Osteoblast (primary cell): ENCODE results near the gene FOXL3. TPM values are rescaled to one million over a fixed set of nuclear protein-coding genes. Genes with fewer than 3 reads are reported as not detected.

Source experiments
- DNase-seq: peaks from one replicate; pipeline ENCODE4 v3.0.0; 2011; ENCODE audit warnings: low spot score, mixed read lengths; ENCODE audit not compliant: insufficient read length; ENCODE audit errors: missing footprints
- H2AFZ ChIP-seq: 2 replicates; pipeline ENCODE4 v1.6.0; 2011; ENCODE audit warnings: mild to moderate bottlenecking, low read length
- H3K27ac ChIP-seq: 2 replicates; pipeline ENCODE4 v1.5.1; 2011; ENCODE audit warnings: mild to moderate bottlenecking, low read depth, low read length, moderate library complexity
- H3K27me3 ChIP-seq: 2 replicates; pipeline ENCODE4 v1.6.0; 2012; ENCODE audit warnings: mild to moderate bottlenecking, control low read depth, inconsistent platforms, low read length, moderate library complexity; ENCODE audit not compliant: insufficient read depth
- H3K36me3 ChIP-seq: 2 replicates; pipeline ENCODE4 v1.5.1; 2011; ENCODE audit warnings: mild to moderate bottlenecking, low read length, control low read depth, moderate library complexity; ENCODE audit not compliant: insufficient read depth
- H3K4me1 ChIP-seq: 2 replicates; pipeline ENCODE4 v1.5.1; 2011; ENCODE audit warnings: mild to moderate bottlenecking, low read length, control low read depth, moderate library complexity; ENCODE audit not compliant: insufficient read depth
- H3K4me2 ChIP-seq: 2 replicates; pipeline ENCODE4 v1.6.0; 2011; ENCODE audit warnings: mild to moderate bottlenecking, low read length; ENCODE audit not compliant: insufficient read depth
- H3K4me3 ChIP-seq: fragments of 200-600 bp; sonication (generic); 3 replicates; pipeline ENCODE4 v1.5.1; 2012; ENCODE audit warnings: mild to moderate bottlenecking, low read length, inconsistent platforms; ENCODE audit not compliant: insufficient read depth
- H3K79me2 ChIP-seq: 2 replicates; pipeline ENCODE4 v1.6.0; 2012; ENCODE audit warnings: mild to moderate bottlenecking, low read length, control low read depth, inconsistent platforms; ENCODE audit not compliant: insufficient read depth
- H3K9me3 ChIP-seq: 2 replicates; pipeline ENCODE4 v1.5.1; 2011; ENCODE audit warnings: low read depth, low read length, control low read depth
- H4K20me1 ChIP-seq: 2 replicates; pipeline ENCODE4 v1.6.0; 2012; ENCODE audit warnings: mild to moderate bottlenecking, low read length, control low read depth; ENCODE audit not compliant: insufficient read depth
- CTCF ChIP-seq: IDR thresholded peaks from 2 replicates; pipeline ENCODE4 v1.5.1; 2011; ENCODE audit warnings: mild to moderate bottlenecking, low read depth, low read length, moderate library complexity; ENCODE audit errors: extremely low read depth
- total RNA-seq: library from RNA; depleted of rRNA; stranded (reverse); fragments of >200 nt; gene quantifications from 2 replicates; pipeline ENCODE4 v1.2.3, GENCODE V29; 2012

Gene FOXL3
- total RNA-seq, 1 donor = not detected

- Histone ChIP-seq H3K36me3 (no peaks in the 10 kb centered on the region), H3K79me2 (no peaks in the 10 kb centered on the region), H3K4me3 (no peak overlapping the region), H3K27me3 (peaks cover 17% of the 10 kb centered on the region), H3K4me1 (no peaks in the 10 kb centered on the region), H3K4me2 (no peak overlapping the region), H2AFZ (no peak overlapping the region), H4K20me1 (no peaks in the 10 kb centered on the region), H3K9me3 (peaks cover 10% of the 10 kb centered on the region), H3K27ac (no peak overlapping the region)
- no peak for TF ChIP-seq CTCF
- no peak for DNase-seq
These were observed 15.7 kb upstream of the FOXL3 start for GRCh38 chr7:274266-274665.

GRCh38 chr7:276230-276835 lies 13.6 kb upstream of the FOXL3 start:
- TF ChIP-seq CTCF = no peak
- DNase-seq = peak; percentile 55
- H4K20me1 ChIP-seq = no peaks in the 10 kb centered on the region

GRCh38 chr7:277228-277627 lies 12.7 kb upstream of the FOXL3 start:
- H3K4me2 ChIP-seq = no peak overlapping the region
- no peak overlapping the region for H2AFZ ChIP-seq
- H3K27ac ChIP-seq = no peak overlapping the region
- no peak for DNase-seq
- no peaks in the 10 kb centered on the region for H3K36me3 ChIP-seq
- H4K20me1 ChIP-seq = no peaks in the 10 kb centered on the region
- H3K4me1 ChIP-seq = no peaks in the 10 kb centered on the region
- TF ChIP-seq CTCF = no peak
- no peaks in the 10 kb centered on the region for H3K79me2 ChIP-seq
- H3K4me3 ChIP-seq = no peak overlapping the region
- H3K27me3 ChIP-seq = peaks cover 25% of the 10 kb centered on the region
- peaks cover 10% of the 10 kb centered on the region for H3K9me3 ChIP-seq

More at GRCh38 chr7:276230-276835, 13.6 kb upstream of the FOXL3 start:
- no peak overlapping the region for H3K27ac ChIP-seq
- H3K4me2 ChIP-seq = no peak overlapping the region
- H3K4me1 ChIP-seq = no peaks in the 10 kb centered on the region
- H3K9me3 ChIP-seq = peaks cover 10% of the 10 kb centered on the region
- peaks cover 25% of the 10 kb centered on the region for H3K27me3 ChIP-seq
- H3K36me3 ChIP-seq = no peaks in the 10 kb centered on the region
- no peak overlapping the region for H3K4me3 ChIP-seq
- no peaks in the 10 kb centered on the region for H3K79me2 ChIP-seq
- no peak overlapping the region for H2AFZ ChIP-seq

GRCh38 chr7:278081-278480 lies 11.9 kb upstream of the FOXL3 start:
- no peak for DNase-seq
- Histone ChIP-seq H3K9me3 (peaks cover 4% of the 10 kb centered on the region), H4K20me1 (no peaks in the 10 kb centered on the region), H3K4me2 (no peak overlapping the region), H3K36me3 (no peaks in the 10 kb centered on the region), H3K4me3 (no peak overlapping the region), H3K79me2 (no peaks in the 10 kb centered on the region), H2AFZ (no peak overlapping the region), H3K27me3 (peaks cover 25% of the 10 kb centered on the region), H3K27ac (no peak overlapping the region), H3K4me1 (no peaks in the 10 kb centered on the region)
- no peak for TF ChIP-seq CTCF
